HG03159 (cell line): ENCODE results near the gene HNRNPA1.
"Not testable (repeated sequence)": the region's sequence is repeated elsewhere in the genome, so short reads cannot be mapped to it uniquely, and the experiment has no call there.

Experiments used
- ATAC-seq: cut with Tn5 transposase; IDR thresholded peaks from one replicate; pipeline ENCODE4 v1.9.1; 2021; ENCODE audit warnings: mild to moderate bottlenecking, moderate library complexity; ENCODE audit not compliant: unreplicated experiment

Gene HNRNPA1

GRCh38 chr12:54273981-54274380 lies 6.5 kb upstream of the HNRNPA1 start:
- ATAC-seq = no peak

GRCh38 chr12:54276368-54276767 lies 4.2 kb upstream of the HNRNPA1 start:
- ATAC-seq = no peak

- ATAC-seq = no peak
These were observed 2.7 kb upstream of the HNRNPA1 start for GRCh38 chr12:54277823-54278276.

GRCh38 chr12:54279227-54279631 lies 1.3 kb upstream of the HNRNPA1 start:
- no peak for ATAC-seq

GRCh38 chr12:54279632-54280467 lies 676 bp upstream of the HNRNPA1 start, which contains the start of gene CBX5:
CBX5 (minus strand) TSS chr12:54280122; CDS start chr12:54257650, 22,472 bp downstream.
- ATAC-seq = peak; percentile 66

GRCh38 chr12:54281261-54281638 lies 724 bp downstream of the HNRNPA1 start:
- not testable (repeated sequence) for ATAC-seq

- not testable (repeated sequence) for ATAC-seq
These were observed 1.2 kb downstream of the HNRNPA1 start for GRCh38 chr12:54281694-54282093.

- no peak for ATAC-seq
These were observed 2.5 kb downstream of the HNRNPA1 start for GRCh38 chr12:54282949-54283593.

GRCh38 chr12:54284070-54284780 lies 3.7 kb downstream of the HNRNPA1 start:
- ATAC-seq = not testable (repeated sequence)

- ATAC-seq = no peak
These were observed 4.9 kb downstream of the HNRNPA1 start for GRCh38 chr12:54285150-54286041.

- ATAC-seq = no peak
These were observed 5.8 kb downstream of the HNRNPA1 start for GRCh38 chr12:54286042-54287030.

GRCh38 chr12:54287261-54288157 lies 7.0 kb downstream of the HNRNPA1 start:
- ATAC-seq = no peak

- ATAC-seq = no peak
These were observed 11.8 kb downstream of the HNRNPA1 start for GRCh38 chr12:54292083-54292930.

GRCh38 chr12:54292931-54293241 lies 12.4 kb downstream of the HNRNPA1 start:
- ATAC-seq = no peak

GRCh38 chr12:54294152-54294952 lies 13.8 kb downstream of the HNRNPA1 start:
- ATAC-seq = no peak

GRCh38 chr12:54294953-54295566 lies 14.5 kb downstream of the HNRNPA1 start:
- no peak for ATAC-seq
